Immature natural killer cell (primary cell): Measurements from ENCODE around the gene FAM114A1. TPM values are rescaled to one million over a fixed set of nuclear protein-coding genes. Genes with fewer than 3 reads are reported as not detected.

ENCODE experiments used
- DNase-seq, 3 donors: peaks; one replicate each; pipeline ENCODE4 v3.0.0; 2022; ENCODE audit warnings: mixed read lengths in 1 of 3
- H3K27ac Mint-ChIP-seq, 6 donors: one replicate each; pipeline ENCODE4 v1.8.0; 2020; ENCODE audit warnings: mixed read lengths in 6 of 6, mild to moderate bottlenecking in 5 of 6, inconsistent platforms in 4 of 6, moderate library complexity in 3 of 6
- H3K27me3 Mint-ChIP-seq, 3 donors: one replicate each; pipeline ENCODE4 v1.8.0; 2020 to 2021; ENCODE audit warnings: low read depth in 3 of 3, mild to moderate bottlenecking in 3 of 3, mixed read lengths in 3 of 3, moderate library complexity in 3 of 3, inconsistent platforms in 1 of 3
- H3K36me3 Mint-ChIP-seq, 3 donors: one replicate each; pipeline ENCODE4 v1.8.0; 2020; ENCODE audit warnings: mixed read lengths in 3 of 3, inconsistent platforms in 2 of 3, mild to moderate bottlenecking in 2 of 3
- H3K4me1 Mint-ChIP-seq, 2 donors: one replicate each; pipeline ENCODE4 v1.8.0; 2020; ENCODE audit warnings: inconsistent platforms in 2 of 2, mild to moderate bottlenecking in 2 of 2, mixed read lengths in 2 of 2, moderate library complexity in 1 of 2
- H3K4me3 Mint-ChIP-seq, 5 donors: one replicate each; pipeline ENCODE4 v1.8.0; 2020; ENCODE audit warnings: mild to moderate bottlenecking in 5 of 5, mixed read lengths in 5 of 5, inconsistent platforms in 3 of 5, moderate library complexity in 3 of 5
- H3K9me3 Mint-ChIP-seq, 6 donors: one replicate each; pipeline ENCODE4 v1.8.0; 2020; ENCODE audit warnings: mild to moderate bottlenecking in 6 of 6, mixed read lengths in 6 of 6, inconsistent platforms in 4 of 6, moderate library complexity in 3 of 6
- polyA plus RNA-seq, 3 donors: library from polyadenylated mRNA; unstranded; fragments of 300-500 nt; fragmentation: Illumina TruSeq; gene quantifications; one replicate each; pipeline ENCODE4 v1.2.3, GENCODE V29; 2021

Gene FAM114A1
- polyA plus RNA-seq, 3 donors from 2014 or later, result not detected

DNA sequence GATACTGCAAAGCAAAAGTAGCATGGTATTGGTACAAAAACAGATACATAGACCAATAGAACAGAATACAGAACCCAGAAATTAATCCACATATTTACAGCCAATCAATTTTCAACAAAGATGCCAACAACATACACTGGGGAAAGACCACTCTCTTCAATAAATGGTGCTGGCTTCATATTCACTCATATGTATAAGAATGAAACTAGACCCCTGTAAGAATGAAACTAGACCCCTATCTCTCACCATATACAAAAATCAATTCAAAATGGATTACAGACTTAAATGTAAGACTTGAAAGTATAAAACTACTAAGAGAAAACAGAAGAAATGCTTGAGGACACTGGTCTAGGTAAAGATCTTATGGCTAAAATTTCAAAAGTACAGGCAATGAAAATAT, 30.3 kb upstream of the FAM114A1 start:
- peak overlapping the region in 1 of 6 donors; percentile 23 for H3K27ac Mint-ChIP-seq
- H3K4me3 Mint-ChIP-seq, result peak overlapping the region in 3 of 5 donors; percentile 0 to 11 (median 0)
- H3K9me3 Mint-ChIP-seq, result peaks cover 3 to 14% (median 7%) of the 10 kb centered on the region in 6 donors
- peaks cover 8 to 28% of the 10 kb centered on the region in 2 donors for H3K4me1 Mint-ChIP-seq
- H3K36me3 Mint-ChIP-seq, result peaks cover 6 to 28% (median 15%) of the 10 kb centered on the region in 3 donors
- no peak for DNase-seq
- peaks cover 2 to 7% (median 2%) of the 10 kb centered on the region in 3 donors for H3K27me3 Mint-ChIP-seq

DNA sequence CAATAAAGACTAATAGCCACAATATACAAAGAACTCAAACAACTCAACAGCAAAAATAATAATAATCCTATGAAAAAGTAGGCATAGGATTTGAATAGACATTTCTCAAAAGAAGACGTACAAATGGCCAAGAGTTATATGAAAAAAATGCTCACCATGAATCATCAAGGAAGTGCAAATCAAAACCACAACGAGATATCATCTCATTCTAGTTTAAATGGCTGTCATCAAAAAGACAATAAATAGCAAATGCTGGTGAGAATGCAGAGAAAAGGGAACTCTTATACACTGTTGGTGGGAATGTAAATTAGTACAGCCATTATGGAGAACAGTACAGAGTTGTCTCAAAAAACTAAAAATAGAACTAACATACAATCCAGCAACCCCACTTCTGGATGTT, 29.8 kb upstream of the FAM114A1 start:
- Mint-ChIP-seq H3K4me3 (peak overlapping the region in 3 of 5 donors; percentile 0 to 11 (median 0)), H3K9me3 (peaks cover 3 to 14% (median 7%) of the 10 kb centered on the region in 6 donors), H3K4me1 (peaks cover 8 to 28% of the 10 kb centered on the region in 2 donors), H3K27me3 (peaks cover 2 to 5% (median 2%) of the 10 kb centered on the region in 3 donors), H3K36me3 (peaks cover 6 to 32% (median 16%) of the 10 kb centered on the region in 3 donors), H3K27ac (peak overlapping the region in 1 of 6 donors; percentile 9)
- peak in 1 of 3 donors; percentile 15 for DNase-seq

DNA sequence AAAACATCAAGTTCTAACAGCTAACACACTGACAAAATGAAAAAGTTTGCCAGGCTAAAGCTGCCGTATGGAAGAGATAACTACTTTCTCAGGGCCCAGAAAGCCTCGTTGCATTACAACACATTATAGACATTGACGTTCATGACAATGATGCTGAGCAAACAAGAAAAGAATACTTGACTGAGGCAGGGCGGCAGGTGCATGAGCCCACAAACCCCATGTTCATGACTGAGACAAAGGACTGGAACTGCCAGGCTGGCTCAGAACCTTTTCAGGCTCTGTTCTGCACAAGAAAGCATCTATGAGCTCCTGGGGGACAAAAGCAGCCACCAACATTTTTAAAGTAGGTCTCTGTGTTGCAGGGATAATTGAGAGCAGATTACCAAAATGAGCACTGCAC, 24.6 kb upstream of the FAM114A1 start:
- no peak overlapping the region for H3K4me3 Mint-ChIP-seq
- peaks cover 1 to 22% of the 10 kb centered on the region in 2 donors for H3K4me1 Mint-ChIP-seq
- H3K27ac Mint-ChIP-seq, result no peak overlapping the region
- peaks cover 0 to 28% (median 10%) of the 10 kb centered on the region in 3 donors for H3K36me3 Mint-ChIP-seq
- no peak for DNase-seq
- H3K9me3 Mint-ChIP-seq, result no peaks in the 10 kb centered on the region
- peaks cover 0 to 7% (median 5%) of the 10 kb centered on the region in 3 donors for H3K27me3 Mint-ChIP-seq

DNA sequence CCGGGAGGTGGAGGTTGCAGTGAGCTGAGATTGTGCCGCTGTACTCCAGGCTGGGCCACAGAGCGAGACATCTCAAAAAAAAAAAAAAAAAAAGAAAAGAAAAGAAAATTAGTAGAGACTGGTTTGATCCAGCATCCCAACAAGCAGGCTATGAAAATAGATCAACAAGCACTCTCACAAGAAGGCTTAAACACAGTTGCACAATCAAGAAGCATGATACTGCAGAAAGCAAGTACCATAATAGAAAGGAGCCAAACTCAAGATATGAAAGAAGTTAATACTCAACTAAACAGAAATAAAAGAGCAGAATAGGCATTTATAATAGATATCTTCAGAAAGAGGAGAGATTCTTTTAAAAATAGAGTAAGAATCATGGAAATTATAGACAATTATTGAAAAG, 21.6 kb upstream of the FAM114A1 start:
- Mint-ChIP-seq H3K27me3 (peaks cover 0 to 4% (median 4%) of the 10 kb centered on the region in 3 donors), H3K4me3 (no peak overlapping the region), H3K9me3 (peaks cover 0 to 12% (median 7%) of the 10 kb centered on the region in 6 donors), H3K27ac (peak overlapping the region in 2 of 6 donors; percentile 43 to 54), H3K36me3 (peaks cover 0 to 43% (median 28%) of the 10 kb centered on the region in 3 donors), H3K4me1 (peaks cover 0 to 21% of the 10 kb centered on the region in 2 donors)
- no peak for DNase-seq

DNA sequence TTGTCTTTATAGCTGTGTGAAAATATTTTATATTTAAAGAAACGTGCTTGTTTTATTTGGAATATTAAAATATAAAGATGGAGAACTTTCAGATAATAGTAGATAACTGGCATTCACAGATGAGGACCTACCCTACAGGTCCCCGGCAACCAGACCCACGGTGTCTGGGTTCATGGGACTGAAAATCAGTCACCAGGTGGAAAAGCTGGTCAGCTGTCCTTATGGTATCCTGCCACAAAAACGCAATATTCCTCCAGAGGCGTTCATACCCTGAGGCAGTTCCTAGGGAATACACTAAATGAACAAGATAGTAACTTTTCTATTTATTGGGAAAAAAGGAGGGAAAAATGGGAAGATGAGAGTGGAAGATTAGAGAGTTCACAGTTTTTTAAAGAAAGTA, 12.1 kb upstream of the FAM114A1 start:
- Mint-ChIP-seq H3K27ac (peak overlapping the region in 5 of 6 donors; percentile 18 to 83 (median 68)), H3K9me3 (peaks cover 0 to 1% (median 0%) of the 10 kb centered on the region in 6 donors), H3K4me1 (peaks cover 13 to 24% of the 10 kb centered on the region in 2 donors), H3K27me3 (peaks cover 0 to 3% (median 0%) of the 10 kb centered on the region in 3 donors), H3K36me3 (peaks cover 0 to 7% (median under 1%) of the 10 kb centered on the region in 3 donors), H3K4me3 (peak overlapping the region; percentile 83 to 91 (median 86))
- DNase-seq, result no peak

DNA sequence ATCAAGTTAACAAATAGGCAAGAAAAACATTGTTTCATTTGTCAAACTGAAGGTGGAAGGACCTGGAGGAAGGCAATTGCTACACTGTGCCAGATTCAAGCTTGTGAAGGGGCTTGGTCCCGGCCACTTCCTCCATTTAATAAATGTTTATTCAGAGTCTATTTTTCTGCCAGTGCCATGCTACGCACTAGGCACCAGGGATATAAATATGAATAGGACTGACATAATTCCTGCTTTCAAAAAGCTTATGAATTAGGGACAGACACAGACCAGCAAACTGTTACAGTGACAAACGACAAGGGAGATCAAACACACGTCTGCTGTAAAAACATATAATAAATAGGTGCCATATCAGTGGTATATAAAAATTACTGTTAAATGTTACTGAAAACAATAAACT, 11.6 kb upstream of the FAM114A1 start:
- peak overlapping the region; percentile 83 to 91 (median 86) for H3K4me3 Mint-ChIP-seq
- peaks cover 0 to 1% (median 0%) of the 10 kb centered on the region in 6 donors for H3K9me3 Mint-ChIP-seq
- peak in 1 of 3 donors; percentile 18 for DNase-seq
- H3K27ac Mint-ChIP-seq, result peak overlapping the region; percentile 53 to 83 (median 68)
- H3K4me1 Mint-ChIP-seq, result peaks cover 13 to 24% of the 10 kb centered on the region in 2 donors
- H3K36me3 Mint-ChIP-seq, result peaks cover 0 to 7% (median 0%) of the 10 kb centered on the region in 3 donors
- H3K27me3 Mint-ChIP-seq, result peaks cover 0 to 6% (median 0%) of the 10 kb centered on the region in 3 donors

DNA sequence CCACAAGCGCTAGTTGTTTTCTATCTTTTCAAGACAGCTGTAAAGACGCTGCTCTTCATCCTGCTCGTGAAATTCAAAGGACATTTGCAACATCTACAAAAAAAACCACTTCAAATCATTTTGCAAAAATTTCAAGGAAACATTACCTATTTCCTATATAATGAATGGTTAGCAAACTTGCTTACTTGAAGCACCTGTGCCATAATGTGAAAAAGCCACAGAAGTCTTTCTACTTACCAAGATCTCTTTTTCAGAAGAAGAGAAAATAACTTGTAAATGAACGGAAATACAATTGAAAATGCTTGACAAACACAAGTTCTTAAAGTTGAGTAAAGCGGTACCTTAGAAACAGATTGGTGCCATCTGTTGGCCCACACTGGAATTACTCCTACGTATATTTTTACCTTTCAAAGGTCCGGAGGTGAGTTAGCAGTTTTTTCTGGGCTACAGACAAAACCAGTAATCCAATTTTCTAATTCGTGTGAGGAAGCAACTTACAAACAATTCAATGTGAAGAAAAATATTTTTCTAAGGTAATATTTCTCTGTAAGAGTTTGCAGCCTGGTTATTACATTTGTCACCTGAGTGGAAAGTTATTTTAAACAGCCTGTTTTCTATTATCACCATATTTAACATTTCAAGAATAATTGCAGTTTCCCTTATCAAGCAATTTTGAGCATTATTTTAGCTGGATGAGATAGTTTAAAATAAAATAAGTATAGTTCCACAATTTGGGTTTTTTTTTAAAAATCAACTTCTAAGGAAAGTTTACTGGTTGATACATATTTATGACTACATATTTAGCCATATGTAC, 10.9 kb upstream of the FAM114A1 start, which contains the start of gene TLR6:
Gene TLR6, minus strand, starts transcription at position 294 of the 814 bp plus-strand sequence. CDS start 27,344 bp downstream, outside the sequence.
- peaks cover 0 to 4% (median 0%) of the 10 kb centered on the region in 3 donors for H3K36me3 Mint-ChIP-seq
- peak within 1 kb of the TSS; percentile 53 to 83 (median 68) for H3K27ac Mint-ChIP-seq
- peaks cover 13 to 24% of the 10 kb centered on the region in 2 donors for H3K4me1 Mint-ChIP-seq
- no peaks in the 10 kb centered on the region for H3K9me3 Mint-ChIP-seq
- peak; percentile 55 to 63 (median 56) for DNase-seq
- H3K4me3 Mint-ChIP-seq, result peak within 1 kb of the TSS; percentile 83 to 91 (median 86)
- H3K27me3 Mint-ChIP-seq, result peaks cover 0 to 11% (median 0%) of the 10 kb centered on the region in 3 donors

DNA sequence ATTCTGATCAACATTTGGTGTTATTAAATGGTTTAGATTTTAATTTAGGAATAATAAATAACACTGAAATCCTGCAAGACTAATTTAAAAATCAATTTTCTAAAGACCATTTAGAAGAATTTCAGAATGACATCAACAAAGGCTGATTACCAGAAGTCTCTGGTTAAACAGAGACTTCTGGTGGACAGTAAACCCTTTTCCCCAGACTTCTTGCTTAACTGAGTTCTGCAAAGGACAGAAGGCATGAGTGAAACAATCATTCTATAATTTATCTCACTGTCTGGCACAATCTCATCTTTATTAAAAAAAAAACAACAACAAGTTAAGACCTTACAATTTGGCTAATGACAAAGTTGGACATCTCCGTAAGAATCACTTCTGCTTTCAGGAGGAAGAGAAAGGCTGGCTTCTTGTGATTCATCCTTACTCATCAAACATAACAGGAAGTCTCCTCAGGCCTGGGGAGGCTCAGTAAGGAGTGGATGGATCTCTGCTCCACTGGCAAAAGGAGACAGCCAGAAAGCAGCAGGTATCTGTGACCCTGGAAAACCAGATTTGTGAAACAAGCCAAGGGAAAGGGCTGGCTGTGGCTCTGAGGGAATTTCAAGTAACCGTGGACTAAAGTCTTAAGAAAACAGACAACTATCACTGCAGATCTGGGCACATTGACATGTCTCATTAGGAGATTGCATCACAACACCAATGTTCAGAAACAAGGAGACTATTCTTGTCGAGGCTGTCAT, 10.1 kb upstream of the FAM114A1 start:
- DNase-seq, result no peak
- peaks cover 0 to 15% (median 1%) of the 10 kb centered on the region in 3 donors for H3K27me3 Mint-ChIP-seq
- H3K9me3 Mint-ChIP-seq, result no peaks in the 10 kb centered on the region
- peak overlapping the region in 2 of 6 donors; percentile 4 to 47 for H3K27ac Mint-ChIP-seq
- H3K4me1 Mint-ChIP-seq, result peaks cover 13 to 24% of the 10 kb centered on the region in 2 donors
- no peak overlapping the region for H3K4me3 Mint-ChIP-seq
- H3K36me3 Mint-ChIP-seq, result no peaks in the 10 kb centered on the region

DNA sequence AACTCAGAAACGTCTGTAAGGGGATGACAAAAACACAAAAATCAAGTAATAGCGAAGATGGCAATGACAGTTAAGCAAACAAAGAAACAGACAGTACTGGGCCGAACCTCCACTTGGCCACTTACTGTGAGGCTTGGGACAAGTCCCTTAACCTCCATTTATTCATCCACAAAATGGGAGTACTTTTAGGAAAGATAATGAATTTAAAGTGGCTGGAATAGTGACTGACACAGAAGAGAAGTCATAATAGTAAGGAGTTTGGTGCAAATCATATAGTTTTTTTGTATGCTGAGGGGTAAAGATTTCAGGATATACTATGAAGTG, 9.5 kb upstream of the FAM114A1 start:
- peaks cover 0 to 15% (median 1%) of the 10 kb centered on the region in 3 donors for H3K27me3 Mint-ChIP-seq
- H3K9me3 Mint-ChIP-seq, result no peaks in the 10 kb centered on the region
- H3K36me3 Mint-ChIP-seq, result no peaks in the 10 kb centered on the region
- H3K27ac Mint-ChIP-seq, result peak overlapping the region in 1 of 6 donors; percentile 47
- DNase-seq, result no peak
- peaks cover 13 to 24% of the 10 kb centered on the region in 2 donors for H3K4me1 Mint-ChIP-seq
- H3K4me3 Mint-ChIP-seq, result no peak overlapping the region

DNA sequence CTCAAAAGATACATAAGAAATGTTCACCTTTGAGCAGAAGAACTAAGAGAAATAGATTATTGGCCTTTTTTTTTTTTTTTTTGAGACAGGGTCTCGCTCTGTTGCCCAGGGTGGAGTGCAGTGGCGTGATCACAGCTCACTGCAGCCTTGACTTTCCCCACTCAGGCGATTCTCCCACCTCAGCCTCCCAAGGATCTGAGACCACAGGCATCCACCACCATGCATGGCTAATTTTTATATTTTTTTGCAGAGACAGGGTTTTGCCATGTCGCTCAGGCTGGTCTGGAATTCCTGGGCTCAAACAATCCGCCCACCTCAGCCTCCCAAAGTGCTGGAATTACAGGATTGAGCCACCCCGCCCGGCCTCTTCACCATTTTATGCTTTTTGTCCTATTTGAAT, 8.1 kb upstream of the FAM114A1 start:
- Mint-ChIP-seq H3K4me3 (no peak overlapping the region), H3K27ac (no peak overlapping the region), H3K27me3 (peaks cover 3 to 15% (median 3%) of the 10 kb centered on the region in 3 donors)

DNA sequence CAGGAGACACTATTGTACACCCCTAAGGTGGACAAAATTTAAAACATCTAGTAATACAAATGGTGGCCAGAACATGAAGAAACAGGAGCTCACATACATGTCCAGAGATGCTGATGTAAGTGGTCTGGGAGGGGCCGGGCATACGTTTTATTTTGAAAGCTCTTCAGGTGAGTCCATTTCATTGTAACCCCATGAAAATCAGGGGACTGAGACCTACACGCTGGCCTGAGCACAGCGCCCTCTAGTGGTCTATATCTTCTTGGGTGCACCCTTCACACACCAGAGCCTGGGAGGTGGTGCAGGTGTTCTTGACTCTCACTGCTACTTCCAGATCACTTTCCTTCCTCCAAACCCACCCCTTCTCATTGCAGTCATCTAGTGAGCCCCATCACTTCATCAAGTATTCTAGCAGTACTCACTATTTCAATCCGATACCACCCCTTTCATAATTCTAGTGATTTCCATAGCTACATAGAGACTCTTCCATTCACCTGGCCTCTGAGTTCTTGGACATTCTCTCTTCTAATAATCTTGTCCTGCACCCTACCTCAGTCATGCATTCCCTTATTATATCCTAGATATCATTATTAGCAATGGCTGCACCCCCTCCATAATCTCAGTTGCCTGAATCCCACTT, 6.7 kb upstream of the FAM114A1 start:
- DNase-seq, result peak; percentile 50 to 63 (median 61)
- H3K27me3 Mint-ChIP-seq, result peaks cover 3 to 15% (median 6%) of the 10 kb centered on the region in 3 donors
- H3K4me1 Mint-ChIP-seq, result peaks cover 8 to 12% of the 10 kb centered on the region in 2 donors
- H3K4me3 Mint-ChIP-seq, result no peak overlapping the region
- no peak overlapping the region for H3K27ac Mint-ChIP-seq
- no peaks in the 10 kb centered on the region for H3K9me3 Mint-ChIP-seq
- H3K36me3 Mint-ChIP-seq, result no peaks in the 10 kb centered on the region

More for the DNA sequence above, 8.1 kb upstream of the FAM114A1 start:
- Mint-ChIP-seq H3K9me3 (no peaks in the 10 kb centered on the region), H3K36me3 (no peaks in the 10 kb centered on the region), H3K4me1 (peaks cover 13 to 19% of the 10 kb centered on the region in 2 donors)
- no peak for DNase-seq

DNA sequence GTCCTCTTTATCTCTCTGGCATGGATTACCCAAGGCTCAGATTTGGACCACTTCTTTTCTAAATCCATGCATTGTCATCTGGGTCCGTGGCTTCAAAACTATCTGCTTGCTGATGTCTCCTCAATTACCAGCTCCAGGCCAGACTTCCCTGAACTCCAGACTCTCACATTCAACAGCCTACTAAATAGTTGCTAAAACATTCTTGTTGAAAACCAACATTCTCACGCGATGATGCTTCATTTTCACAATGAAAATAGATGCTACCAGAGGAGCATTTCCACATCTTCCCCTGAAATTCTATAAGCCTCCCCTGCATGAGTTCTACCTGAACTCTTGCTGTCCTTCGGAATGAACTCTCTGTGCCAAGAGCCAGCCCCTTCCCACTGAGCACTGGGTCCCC, 5.8 kb upstream of the FAM114A1 start:
- no peak overlapping the region for H3K4me3 Mint-ChIP-seq
- H3K9me3 Mint-ChIP-seq, result no peaks in the 10 kb centered on the region
- no peak for DNase-seq
- H3K36me3 Mint-ChIP-seq, result no peaks in the 10 kb centered on the region
- no peak overlapping the region for H3K27ac Mint-ChIP-seq
- peaks cover 3 to 15% (median 6%) of the 10 kb centered on the region in 3 donors for H3K27me3 Mint-ChIP-seq
- peaks cover under 1 to 3% of the 10 kb centered on the region in 2 donors for H3K4me1 Mint-ChIP-seq

DNA sequence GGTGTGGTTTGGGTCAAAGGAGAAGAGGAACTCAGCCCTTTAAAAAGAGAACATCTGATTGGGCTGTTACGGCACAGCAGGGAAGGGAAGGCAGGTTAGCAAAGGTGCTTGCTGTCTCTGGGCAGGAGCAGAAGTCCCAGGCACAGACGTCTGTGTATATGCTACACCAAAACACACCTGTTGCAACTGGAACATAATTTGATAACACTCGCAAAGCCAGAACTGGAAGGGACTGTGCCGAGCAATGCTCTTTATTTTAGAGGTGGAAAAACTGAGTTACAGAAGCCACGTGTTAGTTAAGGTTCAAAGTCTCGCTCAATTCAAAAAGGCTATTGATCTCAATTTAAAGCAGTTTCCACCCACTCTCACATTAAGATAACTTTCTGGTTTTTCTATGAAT, 2.2 kb upstream of the FAM114A1 start:
- peaks cover 4 to 10% of the 10 kb centered on the region in 2 donors for H3K4me1 Mint-ChIP-seq
- no peak for DNase-seq
- peak overlapping the region in 1 of 5 donors; percentile 15 for H3K4me3 Mint-ChIP-seq
- no peak overlapping the region for H3K27ac Mint-ChIP-seq
- no peaks in the 10 kb centered on the region for H3K9me3 Mint-ChIP-seq
- H3K36me3 Mint-ChIP-seq, result no peaks in the 10 kb centered on the region
- peaks cover 5 to 24% (median 11%) of the 10 kb centered on the region in 3 donors for H3K27me3 Mint-ChIP-seq
